ENCODE results near the gene MTG1. TPM values are rescaled to one million over a fixed set of nuclear protein-coding genes. Genes with fewer than 3 reads are reported as not detected.

The MTG1 gene
- total and polyA plus RNA-seq, 2 experiments from 2014 or later: 22.8 to 50.7 TPM

DNA sequence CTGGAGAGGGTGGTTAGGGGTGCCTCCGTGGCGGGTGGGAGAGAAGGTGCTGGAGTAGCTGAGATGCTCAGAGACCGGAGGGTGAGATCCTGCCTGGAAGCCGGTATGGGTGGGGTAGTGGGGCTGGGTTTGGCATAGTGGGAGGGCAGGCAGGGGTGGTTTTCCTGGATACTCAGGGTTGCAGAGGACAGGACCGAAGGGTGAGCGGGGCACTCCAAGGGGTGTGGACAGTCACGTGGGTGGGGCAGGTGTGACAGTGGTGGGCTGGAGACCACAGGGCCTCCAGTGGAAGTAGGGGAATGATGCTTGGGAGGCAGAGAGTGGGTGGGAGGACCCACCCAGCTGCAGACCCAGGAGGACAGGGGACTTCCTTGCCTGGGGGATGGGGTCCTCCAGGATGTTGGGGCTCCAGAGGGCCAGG is 61.7 kb downstream of the MTG1 start:
- Histone ChIP-seq H3K27me3 (replicated peaks; ENCODE audit: insufficient read depth) (no peaks in the 10 kb centered on the region), H3K4me2 (ENCODE audit: unreplicated experiment) (no peak overlapping the region), H3K27ac (no peak overlapping the region), H3F3A (ENCODE audit: insufficient read depth) (no peaks in the 10 kb centered on the region), H4K20me1 (ENCODE audit: insufficient read depth) (no peaks in the 10 kb centered on the region), H3K9ac (no peak overlapping the region), H3K9me3 (ENCODE audit: low read depth) (no peaks in the 10 kb centered on the region), H3K4me3 (no peak overlapping the region), H3K79me2 (ENCODE audit: insufficient read depth) (no peaks in the 10 kb centered on the region), H3K4me1 (ENCODE audit: insufficient read depth) (no peaks in the 10 kb centered on the region), H3K9me2 (ENCODE audit: insufficient read depth) (no peaks in the 10 kb centered on the region), H3K36me3 (ENCODE audit: low read depth) (no peaks in the 10 kb centered on the region), H2AFZ (no peak overlapping the region)
- TF ChIP-seq EZH2 (IDR thresholded peaks at IDR 0.05; ENCODE audit: insufficient read depth, poor library complexity, severe bottlenecking): no peak
- no peak for TF ChIP-seq EZH2phosphoT487 (IDR thresholded peaks at IDR 0.05; ENCODE audit: insufficient read depth, low read depth)
- no peak for DNase-seq
- in situ Hi-C loops (cut with MboI): no loop called here
- WGBS, 2 experiments (ENCODE audit: low coverage in 1 of 2, low lambda C conversion rate in 2 of 2, missing lambda C conversion rate in 2 of 2): 46 to 80% methylated on average over 3 to 7 of the region's 7 CpGs

DNA sequence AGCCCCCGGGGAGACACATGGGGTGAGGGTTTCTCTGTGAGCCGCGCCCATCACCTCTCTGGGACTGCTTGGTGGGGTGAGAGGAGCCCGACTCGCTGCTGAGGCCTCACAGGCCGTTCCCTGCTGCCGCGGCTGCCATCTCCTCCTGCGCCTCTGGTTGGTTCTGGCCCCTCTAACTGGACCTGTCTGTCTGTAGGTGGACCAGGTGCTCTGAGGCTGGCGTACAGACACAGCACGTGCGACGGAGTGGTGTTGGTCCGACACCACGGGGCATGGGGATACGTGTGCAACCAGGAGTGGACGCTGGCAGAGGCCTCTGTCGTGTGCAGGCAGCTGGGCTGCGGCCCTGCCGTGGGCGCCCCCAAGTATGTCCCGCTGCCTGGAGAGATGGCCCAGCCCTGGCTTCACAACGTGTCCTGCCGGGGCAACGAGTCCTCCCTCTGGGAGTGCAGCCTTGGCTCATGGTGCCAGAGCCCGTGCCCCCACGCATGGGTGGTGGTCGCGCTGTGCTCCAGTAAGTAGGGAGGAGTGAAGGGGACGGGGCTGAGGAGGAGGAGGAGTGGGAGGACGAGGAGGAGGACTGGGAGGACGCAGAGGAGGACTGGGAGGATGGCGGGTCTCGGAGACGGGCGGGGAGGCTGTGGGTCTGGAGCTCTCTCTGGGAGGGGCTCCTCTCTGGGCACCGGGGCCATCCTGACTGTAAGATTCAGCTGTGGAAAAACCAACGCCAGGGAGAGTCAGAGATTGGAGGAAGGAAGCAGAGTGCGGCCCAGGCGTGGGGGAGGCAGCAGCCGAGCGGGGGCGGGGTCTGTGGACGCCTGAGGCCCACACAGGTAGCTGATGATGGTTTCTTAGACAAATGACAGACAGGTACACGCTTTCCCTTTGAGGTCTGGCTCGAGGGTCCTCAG is 62.3 kb downstream of the MTG1 start:
- no peaks in the 10 kb centered on the region for H4K20me1 ChIP-seq (ENCODE audit: insufficient read depth)
- no peak overlapping the region for H3K4me3 ChIP-seq
- no peaks in the 10 kb centered on the region for H3K36me3 ChIP-seq (ENCODE audit: low read depth)
- H3K27ac ChIP-seq: no peak overlapping the region
- WGBS, 2 experiments (ENCODE audit: low coverage in 1 of 2, low lambda C conversion rate in 2 of 2, missing lambda C conversion rate in 2 of 2): 75 to 76% methylated on average over 31 to 46 of the region's 46 CpGs
- H2AFZ ChIP-seq: no peak overlapping the region
- H3K9ac ChIP-seq: no peak overlapping the region
- H3F3A ChIP-seq (ENCODE audit: insufficient read depth): no peaks in the 10 kb centered on the region
- no peak overlapping the region for H3K4me2 ChIP-seq (ENCODE audit: unreplicated experiment)
- H3K79me2 ChIP-seq (ENCODE audit: insufficient read depth): no peaks in the 10 kb centered on the region
- no peaks in the 10 kb centered on the region for H3K9me2 ChIP-seq (ENCODE audit: insufficient read depth)
- H3K27me3 ChIP-seq (replicated peaks; ENCODE audit: insufficient read depth): no peaks in the 10 kb centered on the region
- TF ChIP-seq EZH2 (IDR thresholded peaks at IDR 0.05; ENCODE audit: insufficient read depth, poor library complexity, severe bottlenecking): no peak
- TF ChIP-seq EZH2phosphoT487 (IDR thresholded peaks at IDR 0.05; ENCODE audit: insufficient read depth, low read depth): no peak
- DNase-seq: no peak
- no peaks in the 10 kb centered on the region for H3K4me1 ChIP-seq (ENCODE audit: insufficient read depth)
- no peaks in the 10 kb centered on the region for H3K9me3 ChIP-seq (ENCODE audit: low read depth)
- in situ Hi-C loops (cut with MboI): no loop called here

DNA sequence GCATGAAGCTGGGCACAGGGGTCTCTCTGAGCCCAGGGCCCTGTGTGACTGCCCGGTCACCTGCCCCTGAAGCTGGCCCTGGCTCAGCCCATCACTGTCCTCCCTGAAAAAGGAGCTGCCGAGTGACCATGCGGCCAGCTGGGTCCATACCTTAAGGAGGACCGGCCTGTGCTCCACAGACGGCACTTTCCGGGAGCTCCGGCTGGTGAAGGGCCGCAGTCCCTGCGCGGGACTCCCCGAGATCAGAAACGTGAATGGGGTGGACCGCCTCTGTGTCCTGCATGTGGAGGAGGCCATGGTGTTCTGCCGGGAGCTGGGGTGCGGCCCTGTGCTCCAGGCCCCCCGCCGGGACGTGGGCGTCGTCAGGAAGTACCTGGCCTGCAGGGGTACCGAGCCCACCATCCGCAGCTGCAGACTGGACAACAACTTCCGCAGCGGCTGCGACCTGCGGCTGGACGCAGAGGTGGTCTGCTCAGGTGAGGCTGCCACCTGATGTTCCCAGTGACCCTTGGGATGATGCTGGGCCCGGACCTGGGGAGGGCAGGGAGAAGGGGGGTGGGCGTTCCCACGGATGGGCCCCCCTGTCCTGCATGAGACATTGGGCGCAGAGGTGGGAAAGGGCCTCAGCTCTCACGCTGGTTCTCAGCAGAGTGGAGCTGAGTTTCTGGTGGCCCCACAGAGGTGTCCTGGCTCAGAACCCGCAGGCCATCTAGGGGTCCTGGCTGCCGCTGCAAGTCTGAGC is 63.3 kb downstream of the MTG1 start:
- H3F3A ChIP-seq (ENCODE audit: insufficient read depth): no peaks in the 10 kb centered on the region
- no peak overlapping the region for H3K27ac ChIP-seq
- H3K4me2 ChIP-seq (ENCODE audit: unreplicated experiment): no peak overlapping the region
- H3K4me3 ChIP-seq: no peak overlapping the region
- in situ Hi-C loops (cut with MboI): no loop called here
- no peaks in the 10 kb centered on the region for H3K36me3 ChIP-seq (ENCODE audit: low read depth)
- H4K20me1 ChIP-seq (ENCODE audit: insufficient read depth): no peaks in the 10 kb centered on the region
- TF ChIP-seq EZH2 (IDR thresholded peaks at IDR 0.05; ENCODE audit: insufficient read depth, poor library complexity, severe bottlenecking) (no peak), EZH2phosphoT487 (IDR thresholded peaks at IDR 0.05; ENCODE audit: insufficient read depth, low read depth) (no peak)
- H2AFZ ChIP-seq: no peak overlapping the region
- H3K4me1 ChIP-seq (ENCODE audit: insufficient read depth): no peaks in the 10 kb centered on the region
- no peaks in the 10 kb centered on the region for H3K9me2 ChIP-seq (ENCODE audit: insufficient read depth)
- H3K79me2 ChIP-seq (ENCODE audit: insufficient read depth): no peaks in the 10 kb centered on the region
- no peaks in the 10 kb centered on the region for H3K27me3 ChIP-seq (replicated peaks; ENCODE audit: insufficient read depth)
- H3K9me3 ChIP-seq (ENCODE audit: low read depth): no peaks in the 10 kb centered on the region
- H3K9ac ChIP-seq: no peak overlapping the region
- no peak for DNase-seq
- 83 to 90% methylated on average over 23 to 34 of the region's 34 CpGs for WGBS, 2 experiments (ENCODE audit: low coverage in 1 of 2, low lambda C conversion rate in 2 of 2, missing lambda C conversion rate in 2 of 2)

DNA sequence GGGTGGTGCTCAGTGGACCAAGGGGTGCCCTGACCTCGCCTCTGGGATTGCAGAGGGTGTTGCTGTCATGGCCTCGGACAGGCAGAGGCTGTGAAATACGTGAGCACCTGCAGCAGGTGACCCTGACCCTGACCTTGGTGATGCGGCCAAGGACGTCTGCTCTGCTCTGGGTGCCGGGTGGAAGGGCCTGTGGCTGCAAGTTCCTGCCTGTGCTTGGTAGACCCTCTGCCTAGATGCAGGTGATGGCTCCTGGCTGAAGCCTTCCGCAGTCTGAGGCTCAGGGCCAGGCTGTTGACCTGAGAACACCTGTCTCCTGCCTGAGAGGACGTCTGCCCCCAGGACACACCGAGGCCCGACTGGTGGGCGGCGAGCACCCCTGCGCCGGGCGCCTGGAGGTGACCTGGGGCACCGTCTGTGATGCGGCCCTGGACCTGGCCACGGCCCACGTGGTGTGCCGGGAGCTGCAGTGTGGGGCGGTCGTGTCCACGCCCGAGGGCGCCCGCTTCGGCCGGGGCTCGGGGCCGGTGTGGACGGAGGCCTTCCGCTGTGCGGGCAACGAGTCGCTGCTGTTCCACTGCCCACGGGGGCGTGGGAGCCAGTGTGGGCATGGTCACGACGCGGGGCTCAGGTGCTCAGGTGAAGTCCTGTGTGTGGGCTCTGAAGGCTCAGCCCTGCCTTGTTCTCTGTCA is 64.2 kb downstream of the MTG1 start:
- Histone ChIP-seq H3K9me2 (ENCODE audit: insufficient read depth) (no peaks in the 10 kb centered on the region), H3K4me2 (ENCODE audit: unreplicated experiment) (no peak overlapping the region), H3F3A (ENCODE audit: insufficient read depth) (no peaks in the 10 kb centered on the region), H3K27ac (no peak overlapping the region), H3K4me3 (no peak overlapping the region), H3K9ac (no peak overlapping the region), H3K27me3 (replicated peaks; ENCODE audit: insufficient read depth) (no peaks in the 10 kb centered on the region), H3K9me3 (ENCODE audit: low read depth) (no peaks in the 10 kb centered on the region), H3K4me1 (ENCODE audit: insufficient read depth) (no peaks in the 10 kb centered on the region), H3K79me2 (ENCODE audit: insufficient read depth) (no peaks in the 10 kb centered on the region), H4K20me1 (ENCODE audit: insufficient read depth) (no peaks in the 10 kb centered on the region), H2AFZ (no peak overlapping the region), H3K36me3 (ENCODE audit: low read depth) (no peaks in the 10 kb centered on the region)
- WGBS, 2 experiments (ENCODE audit: low coverage in 1 of 2, low lambda C conversion rate in 2 of 2, missing lambda C conversion rate in 2 of 2): 85 to 89% methylated on average over 38 to 40 of the region's 40 CpGs
- DNase-seq: no peak
- in situ Hi-C loops (cut with MboI): no loop called here
- TF ChIP-seq EZH2 (IDR thresholded peaks at IDR 0.05; ENCODE audit: insufficient read depth, poor library complexity, severe bottlenecking) (no peak), EZH2phosphoT487 (IDR thresholded peaks at IDR 0.05; ENCODE audit: insufficient read depth, low read depth) (no peak)

Data from GM23248 (cell line).